GM12892 (cell line): ENCODE data around the gene IFNA10.
"Not testable (repeated sequence)": the region's sequence is repeated elsewhere in the genome, so short reads cannot be mapped to it uniquely, and the experiment has no call there.

Source experiments
- POLR2A ChIP-seq: IDR thresholded peaks from 2 replicates; pipeline ENCODE4 v1.6.1; 2011; ENCODE audit warnings: low read depth, low read length, control low read depth
- POLR2AphosphoS5 ChIP-seq: IDR thresholded peaks from 2 replicates; pipeline ENCODE4 v1.6.1; 2011; ENCODE audit warnings: low read depth, low read length, control low read depth

DNA sequence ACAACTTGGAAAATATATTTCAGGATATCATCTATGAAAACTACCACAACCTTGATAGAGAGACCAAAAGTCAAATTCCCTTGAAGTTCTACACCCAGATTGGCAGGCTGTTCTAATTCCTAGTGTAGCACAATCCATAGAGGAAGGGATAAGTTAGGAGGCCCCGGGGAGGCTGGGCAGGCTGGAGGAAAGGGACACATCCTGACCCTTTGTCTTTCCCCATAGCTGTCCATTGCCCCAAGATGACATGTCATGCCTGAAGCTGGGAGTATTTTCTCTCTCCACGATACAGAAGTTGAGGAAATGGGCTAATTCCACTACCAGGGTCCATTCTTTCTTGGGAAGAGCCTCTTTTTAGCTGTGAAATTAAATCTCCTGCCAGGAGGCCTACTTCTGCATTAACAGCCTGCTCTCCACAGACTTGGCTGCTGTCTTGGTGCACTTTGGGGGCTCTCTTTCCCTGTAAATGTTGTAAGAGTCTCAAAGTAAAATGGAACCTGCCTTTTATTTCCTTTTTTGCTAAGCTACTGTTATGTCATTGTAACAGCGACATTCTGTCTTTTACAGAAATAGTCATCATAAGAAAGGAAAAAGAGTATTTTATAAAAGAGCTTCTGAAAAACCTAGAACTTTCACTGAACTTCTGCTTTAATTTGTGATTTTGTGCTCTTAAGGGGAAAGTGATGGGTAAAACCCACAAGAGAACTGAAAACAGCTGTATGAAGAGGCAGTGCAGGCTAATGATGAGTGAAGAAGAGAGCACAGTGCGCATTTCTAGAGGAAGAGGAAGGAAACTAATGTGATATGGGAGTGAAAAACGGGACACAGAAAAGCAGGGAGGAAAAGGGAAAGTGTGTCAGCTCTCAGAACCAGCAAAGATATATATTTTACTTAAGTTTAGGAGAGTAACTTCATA, 6.7 kb upstream of the IFNA10 start:
- TF ChIP-seq POLR2A, POLR2AphosphoS5: not testable (repeated sequence)
